Measurements from ENCODE around the gene BCL7A. TPM values are rescaled to one million over a fixed set of nuclear protein-coding genes. Genes with fewer than 3 reads are reported as not detected.

BCL7A gene
- total RNA-seq, 1 experiment from 2014 or later: 0.72 TPM

DNA sequence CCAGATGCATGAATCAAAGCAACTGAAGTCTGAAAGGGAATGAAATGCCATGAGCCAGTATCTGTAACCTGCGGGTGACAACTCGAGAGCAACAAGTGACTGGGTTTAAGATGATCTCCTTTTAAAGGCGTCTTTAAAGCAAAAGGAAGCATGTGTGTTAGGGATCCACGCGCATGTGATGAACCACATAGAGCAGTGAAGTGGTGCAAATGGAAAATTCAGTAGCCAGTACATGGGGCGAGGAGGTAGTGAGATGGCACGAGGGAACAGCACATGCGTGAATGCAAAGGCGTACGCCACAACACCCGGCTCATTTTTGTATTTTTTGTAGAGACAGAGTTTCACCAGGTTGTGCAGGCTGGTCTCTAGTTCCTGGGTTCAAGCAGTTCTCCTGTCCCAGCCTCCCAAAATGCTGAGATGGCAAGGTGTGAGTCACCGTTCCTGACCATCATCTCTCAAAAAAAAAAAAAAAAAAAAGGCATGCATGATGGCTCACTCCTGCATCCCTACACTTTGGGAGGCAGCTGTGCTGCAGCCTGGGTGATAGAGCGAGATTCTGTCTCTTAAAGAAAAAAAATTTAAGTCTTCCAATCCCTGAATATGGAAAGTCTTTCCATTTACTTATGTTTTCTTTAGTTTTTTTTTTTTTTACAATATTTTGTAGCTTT, 24.6 kb upstream of the BCL7A start:
- DNase-seq (ENCODE audit: low read depth): no peak

DNA sequence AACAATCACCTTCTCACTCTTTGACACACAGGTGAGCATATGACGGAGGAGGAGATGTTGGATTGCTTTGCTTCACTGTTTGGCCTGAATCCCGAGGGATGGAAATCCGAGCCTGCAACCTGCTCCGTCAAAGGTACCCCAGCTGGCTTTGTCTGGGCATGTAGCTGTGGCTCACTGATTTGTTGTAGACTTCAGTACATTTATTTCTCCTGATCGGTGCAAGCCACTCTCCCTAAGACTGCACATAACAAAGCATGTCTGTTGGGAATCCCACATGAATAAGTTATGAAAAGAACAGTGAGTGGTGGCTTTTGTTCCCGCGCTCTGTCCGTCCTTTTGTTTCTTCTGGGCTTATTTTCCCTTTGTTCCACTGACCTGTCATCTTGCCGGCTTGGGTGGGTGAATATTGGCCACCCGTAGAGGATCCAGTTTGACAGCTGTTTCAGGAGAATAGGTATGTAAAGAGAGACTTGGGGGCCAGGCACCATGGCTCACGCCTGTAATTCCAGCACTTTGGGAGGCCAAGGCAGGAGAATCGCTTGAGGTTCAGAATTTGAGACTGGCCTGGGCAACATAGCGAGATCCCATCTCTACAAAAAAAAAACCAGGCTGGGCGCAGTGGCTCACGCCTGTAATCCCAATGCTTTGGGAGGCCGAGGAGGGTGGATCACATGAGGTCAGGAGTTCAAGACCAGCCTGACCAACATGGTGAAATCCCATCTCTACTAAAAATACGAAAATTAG, 20.0 kb upstream of the BCL7A start:
- DNase-seq (ENCODE audit: low read depth): no peak

DNA sequence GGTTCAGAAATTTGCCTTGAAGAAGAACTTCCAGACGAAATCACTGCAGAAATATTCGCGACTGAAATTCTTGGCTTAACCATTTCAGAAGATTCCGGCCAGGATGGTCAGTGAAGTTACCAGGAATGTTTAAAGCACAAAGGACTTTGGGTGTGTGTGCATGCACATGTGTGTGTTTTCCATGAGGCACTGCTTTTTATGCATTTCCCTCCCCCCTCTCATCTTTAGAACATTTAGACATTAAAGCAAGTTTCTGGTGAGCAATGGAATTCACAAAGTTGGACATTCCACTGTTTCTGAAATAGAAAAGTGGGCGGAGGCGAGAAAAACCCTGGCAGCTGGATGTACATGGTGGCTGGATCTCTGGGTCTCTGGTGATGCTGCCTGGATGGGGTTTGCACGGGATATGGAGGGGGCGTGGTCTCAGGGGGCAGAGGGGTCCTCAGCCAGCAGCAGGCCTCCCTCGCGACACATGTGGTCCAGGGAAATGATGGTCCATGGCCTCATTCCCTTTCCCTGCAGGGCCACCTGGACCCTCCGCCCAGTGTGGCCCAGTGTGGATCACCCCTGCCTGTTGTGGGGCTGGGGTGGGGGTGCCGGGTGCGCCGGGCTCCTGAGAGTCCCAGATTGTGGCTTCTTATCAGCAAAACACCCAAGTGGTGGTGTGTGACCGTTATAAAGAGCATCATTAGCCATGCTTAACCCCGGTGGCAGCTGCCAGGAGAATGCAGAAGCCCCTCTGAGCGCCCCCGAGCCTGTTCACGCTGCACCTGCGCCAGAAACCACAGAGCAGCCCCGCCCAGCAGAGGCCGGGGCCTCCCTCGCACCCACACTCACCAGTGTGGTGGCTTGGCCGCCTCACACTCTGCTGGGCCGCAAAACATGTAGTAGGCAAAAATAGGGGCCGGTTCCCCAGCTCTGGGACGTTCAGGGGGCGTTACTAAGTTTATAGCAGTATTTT, 17.8 kb upstream of the BCL7A start:
- DNase-seq (ENCODE audit: low read depth): no peak

DNA sequence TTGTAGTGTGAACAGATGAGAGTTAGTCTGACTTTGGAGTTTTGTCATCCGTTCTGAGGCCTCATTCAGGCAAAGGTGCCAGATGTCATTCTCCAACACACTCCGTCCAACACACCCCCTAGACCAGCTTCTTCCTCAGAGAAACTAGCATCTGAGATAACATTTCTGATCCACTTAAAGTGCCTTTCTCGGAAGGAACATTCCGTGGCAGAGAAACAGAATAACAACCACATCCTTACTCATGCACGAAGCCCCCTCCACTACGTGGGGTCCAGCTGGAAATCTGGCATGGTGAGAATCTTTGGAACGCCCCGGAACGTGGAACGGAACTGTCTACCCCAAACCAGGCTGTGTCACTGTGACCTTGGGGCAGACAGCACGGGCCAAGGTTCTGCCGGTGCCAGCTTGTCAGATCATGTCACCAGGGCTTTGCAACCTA, 17.0 kb upstream of the BCL7A start:
- no peak for DNase-seq (ENCODE audit: low read depth)

DNA sequence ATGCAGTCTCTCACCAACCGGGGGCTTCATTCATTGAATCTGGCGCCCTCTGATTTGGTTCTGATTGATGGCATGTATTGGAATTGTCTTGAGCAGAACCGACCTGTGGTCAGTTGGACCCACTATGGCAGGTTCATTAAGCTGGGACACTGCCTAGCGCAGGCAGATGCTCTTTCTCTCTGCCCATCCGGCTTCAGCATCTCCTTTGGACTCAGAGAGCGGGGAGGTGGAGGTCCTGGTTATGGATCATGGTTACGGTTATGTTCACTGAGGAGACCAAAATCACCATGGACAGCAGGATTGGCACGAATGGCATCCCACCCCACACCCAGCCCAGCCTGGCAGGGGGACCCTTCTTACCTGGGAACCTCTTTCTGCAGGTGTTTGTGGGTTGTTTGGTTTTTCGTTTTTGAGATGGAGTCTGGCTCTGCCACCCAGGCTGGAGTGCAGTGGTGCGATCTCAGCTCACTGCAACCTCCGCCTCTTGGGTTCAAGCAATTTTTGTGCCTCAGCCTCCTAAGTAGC, 16.4 kb upstream of the BCL7A start:
- DNase-seq (ENCODE audit: low read depth): no peak

DNA sequence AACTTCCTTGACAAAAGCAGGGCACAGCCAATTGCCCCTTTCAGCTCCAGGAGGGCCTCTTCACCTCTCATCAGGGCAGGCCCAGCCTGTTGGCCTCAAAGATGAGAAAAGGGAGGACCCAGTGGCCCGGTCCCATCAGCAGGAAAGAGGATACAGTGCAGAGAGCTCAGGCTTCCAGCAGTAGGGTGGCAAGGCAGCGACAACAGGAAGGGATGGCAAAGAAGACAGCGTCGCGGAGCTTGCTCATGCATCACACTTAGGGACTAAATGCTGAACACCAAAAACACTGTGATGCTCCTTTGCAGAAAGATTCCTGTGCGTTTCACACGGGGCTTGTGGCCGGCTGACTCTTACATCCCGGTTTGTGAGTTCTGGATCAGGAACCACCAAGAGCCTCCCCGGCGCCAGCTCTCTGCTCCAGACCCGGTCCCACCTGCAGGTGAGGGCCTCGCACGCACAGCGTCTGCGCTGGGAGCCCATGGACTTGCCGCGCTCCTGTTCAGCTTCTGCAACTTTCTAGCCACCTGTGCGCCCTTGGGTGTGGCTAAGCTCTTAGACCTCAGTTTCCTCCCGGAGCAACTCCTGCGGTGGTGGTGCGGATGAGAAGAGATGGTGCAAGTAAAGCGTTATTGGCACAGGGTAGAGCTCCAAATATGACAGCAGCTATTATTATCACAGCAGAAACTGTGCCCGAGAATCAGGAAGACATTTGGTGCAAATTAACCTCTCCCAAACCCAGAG, 15.3 kb upstream of the BCL7A start:
- DNase-seq (ENCODE audit: low read depth): no peak

DNA sequence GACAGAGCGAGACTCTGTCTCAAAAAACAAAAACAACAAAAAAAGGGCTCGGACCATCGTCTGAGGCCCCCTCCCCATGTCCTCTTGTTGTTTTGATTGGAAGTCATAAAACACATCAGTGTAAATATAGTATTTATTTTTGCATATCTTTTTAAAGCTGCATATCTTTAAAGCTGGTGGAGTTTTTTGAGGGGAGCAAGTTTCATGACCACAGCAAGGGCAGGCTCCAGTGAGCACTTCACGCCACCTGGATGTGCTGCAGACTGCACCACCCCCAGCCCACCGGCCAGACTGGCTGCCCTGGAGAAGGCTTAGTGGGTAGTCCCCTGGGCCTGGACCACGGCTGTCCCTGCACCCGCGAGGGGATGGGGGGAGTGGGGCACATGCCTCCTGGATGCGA, 11.9 kb upstream of the BCL7A start:
- DNase-seq (ENCODE audit: low read depth): no peak

DNA sequence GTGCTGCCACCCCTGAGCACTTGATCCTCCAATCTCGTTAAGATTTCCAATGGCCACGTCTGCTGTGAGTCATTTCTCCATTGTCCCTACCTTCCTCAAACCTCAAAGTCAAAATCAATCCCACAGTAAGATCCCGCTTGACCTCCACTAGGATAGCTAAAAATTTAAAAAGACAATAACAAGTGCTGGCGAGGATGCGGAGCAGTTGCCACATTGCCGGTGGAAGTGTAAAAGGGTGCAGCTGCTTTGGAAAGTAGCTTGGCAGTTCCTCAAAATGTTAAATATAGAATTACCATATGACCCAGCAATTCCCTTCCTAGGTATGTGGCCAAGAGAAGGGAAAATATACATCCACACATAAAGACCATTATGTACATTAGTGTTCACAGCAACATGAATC, 9.5 kb upstream of the BCL7A start:
- DNase-seq (ENCODE audit: low read depth): no peak

DNA sequence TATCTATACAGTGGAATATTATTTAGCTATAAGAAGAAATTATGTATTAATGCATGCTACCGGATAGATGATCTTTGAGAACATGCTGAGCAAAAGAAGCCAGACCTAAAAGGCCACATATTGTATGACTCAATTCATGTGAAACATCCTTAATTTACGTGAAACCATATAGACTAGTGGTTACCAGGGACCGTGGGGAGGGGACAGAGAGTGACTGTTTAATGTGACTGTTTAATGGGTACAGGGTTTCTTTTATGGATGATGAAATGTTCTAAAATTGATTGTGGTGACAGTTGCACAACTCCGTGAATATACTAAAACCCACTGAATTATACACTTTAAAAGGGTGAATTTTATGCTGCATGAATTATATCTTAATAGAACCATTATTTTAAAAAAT, 8.5 kb upstream of the BCL7A start:
- no peak for DNase-seq (ENCODE audit: low read depth)

DNA sequence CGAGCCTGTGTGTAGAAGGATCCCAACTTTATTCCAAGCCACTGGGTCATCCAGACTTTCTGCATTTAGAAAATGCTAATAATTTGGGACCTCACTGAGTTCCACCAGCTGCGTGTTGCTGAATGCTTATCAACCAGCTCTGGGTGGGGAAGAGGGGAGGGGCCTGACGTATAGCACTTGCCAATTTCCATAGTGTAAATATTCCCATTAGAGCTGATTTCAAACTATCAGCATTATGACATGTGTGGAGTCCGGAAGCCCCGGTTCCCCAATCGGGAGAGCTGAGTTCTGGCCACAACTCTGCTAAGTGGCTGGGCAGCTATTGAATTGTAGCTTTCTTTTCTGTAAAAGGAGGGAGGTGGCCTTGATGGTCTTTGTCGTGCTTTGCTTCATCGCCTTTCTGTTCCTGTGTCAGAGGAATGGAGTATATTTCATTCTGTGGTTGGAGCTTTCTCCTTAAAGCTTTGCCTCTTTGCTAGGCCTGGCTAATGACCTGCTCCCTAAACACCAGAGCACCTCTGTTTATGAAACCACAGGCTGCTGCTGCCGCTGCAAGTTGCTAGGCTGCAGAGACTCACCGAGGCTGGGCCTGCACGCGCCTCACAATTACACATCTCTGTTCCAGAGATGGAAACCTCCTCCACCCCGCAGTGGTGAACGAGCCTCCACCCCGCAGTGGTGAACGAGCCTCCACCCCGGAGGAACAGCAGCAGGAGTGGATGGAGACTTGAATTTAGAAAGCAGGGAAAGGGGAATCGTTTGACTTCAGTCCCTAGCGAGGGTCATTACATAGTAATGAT, 7.7 kb upstream of the BCL7A start:
- no peak for DNase-seq (ENCODE audit: low read depth)

DNA sequence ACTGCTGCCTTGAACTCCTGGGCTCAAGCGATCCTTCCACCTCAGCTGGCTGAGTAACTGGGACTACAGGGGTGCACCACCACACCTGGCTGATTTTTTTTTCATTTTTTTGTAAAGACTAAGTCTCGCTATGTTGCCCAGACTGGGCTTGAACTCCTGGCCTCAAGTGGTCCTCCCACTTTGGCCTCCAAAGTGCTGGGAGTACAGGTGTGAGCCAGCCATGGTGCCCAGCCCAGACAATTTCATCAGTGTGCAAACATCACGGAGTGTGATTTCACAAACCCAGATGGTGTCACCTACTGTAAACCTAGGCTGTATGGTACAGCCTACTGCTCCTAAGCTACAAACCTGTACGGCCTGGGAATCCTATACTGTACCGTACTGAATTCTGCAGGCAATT, 6.9 kb upstream of the BCL7A start:
- DNase-seq (ENCODE audit: low read depth): no peak

DNA sequence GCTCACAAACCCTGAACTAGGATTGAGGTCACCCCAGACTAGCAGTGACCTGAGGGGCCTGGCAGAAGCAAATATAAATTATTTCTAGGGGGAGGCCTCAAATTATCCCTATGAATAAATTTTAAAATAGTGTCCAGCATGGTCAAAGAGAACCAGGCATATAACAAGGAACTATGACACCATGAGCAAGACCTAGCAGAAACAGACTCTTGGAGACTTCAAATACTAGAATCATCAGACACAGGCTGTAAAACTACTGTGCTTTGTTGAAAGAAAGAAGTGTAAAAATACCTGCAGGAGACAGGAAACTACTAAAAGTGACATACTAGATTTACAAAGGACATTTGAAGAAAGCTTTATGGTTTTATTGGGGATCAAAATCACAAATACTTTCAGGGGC, 3.2 kb upstream of the BCL7A start:
- no peak for DNase-seq (ENCODE audit: low read depth)

DNA sequence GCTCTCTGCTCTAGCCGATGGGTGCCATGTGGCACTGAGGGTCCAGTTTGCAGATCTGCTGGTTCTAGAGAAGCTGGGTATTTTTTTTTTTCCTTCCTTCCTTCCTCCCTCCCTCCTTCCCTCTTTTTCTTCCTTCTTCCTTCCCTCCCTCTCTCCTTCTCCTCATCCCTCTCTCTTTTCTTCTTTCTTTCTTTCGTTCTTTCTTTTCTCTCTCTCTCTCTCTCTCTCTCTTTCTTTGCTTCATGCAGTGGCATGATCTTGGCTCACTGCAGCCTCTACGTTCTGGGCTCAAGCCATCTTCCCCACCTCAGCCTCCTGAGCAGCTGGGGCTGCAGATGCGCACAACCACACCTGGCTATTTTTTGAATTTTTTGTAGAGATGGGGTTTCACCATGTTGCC, 2.7 kb upstream of the BCL7A start:
- DNase-seq (ENCODE audit: low read depth): no peak

DNA sequence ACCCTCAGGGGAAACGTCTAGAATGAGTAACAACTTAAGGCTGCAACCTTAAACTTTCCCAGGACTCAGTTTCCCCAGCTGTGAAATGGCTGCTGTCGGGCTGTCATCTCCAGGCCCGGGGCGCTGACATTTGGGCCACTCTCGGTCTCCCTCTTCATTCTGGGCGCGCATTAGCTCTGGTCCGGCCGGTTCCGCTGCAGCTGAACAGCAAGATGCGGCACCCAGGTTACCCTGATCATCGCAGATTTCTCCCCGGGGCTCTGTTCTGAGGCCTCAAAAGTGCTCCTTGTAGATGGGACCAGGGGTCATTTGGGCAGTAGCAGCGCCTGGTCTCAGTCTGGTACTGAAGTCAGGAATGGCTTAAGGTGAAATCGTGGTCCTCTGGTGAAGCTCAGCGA, 890 bp upstream of the BCL7A start:
- no peak for DNase-seq (ENCODE audit: low read depth)

DNA sequence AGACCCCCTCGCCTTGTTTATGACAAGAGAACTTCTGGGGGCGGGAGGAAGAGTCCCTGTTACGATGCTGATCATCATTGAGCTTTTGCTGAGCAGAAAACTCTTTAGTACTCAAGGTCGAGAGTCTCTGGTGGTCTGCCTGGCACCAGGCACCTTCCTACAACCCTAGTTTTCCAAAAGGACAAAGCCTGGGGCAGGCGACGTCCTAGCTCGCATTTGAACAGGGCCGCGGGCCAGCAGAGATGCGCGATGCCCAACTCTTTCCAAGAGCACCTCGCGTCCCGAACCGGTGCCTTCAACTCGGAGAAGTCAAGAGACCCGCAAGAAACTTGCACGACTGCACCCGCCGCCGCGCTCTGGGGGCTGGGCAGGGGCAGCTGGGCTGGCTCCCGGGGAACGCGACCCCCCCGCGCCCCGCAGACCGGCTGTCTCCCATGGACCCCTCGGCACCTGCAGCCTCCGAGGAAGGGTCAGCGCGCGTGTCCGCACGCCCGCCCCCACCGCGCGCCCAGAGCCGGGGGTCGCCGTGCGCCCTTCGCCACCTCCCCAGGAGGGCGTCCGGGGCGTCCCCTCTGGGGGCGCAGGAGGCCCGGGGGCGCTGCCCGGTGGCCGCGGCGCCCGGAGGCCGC, 377 bp upstream of the BCL7A start:
- DNase-seq (ENCODE audit: low read depth): no peak

DNA sequence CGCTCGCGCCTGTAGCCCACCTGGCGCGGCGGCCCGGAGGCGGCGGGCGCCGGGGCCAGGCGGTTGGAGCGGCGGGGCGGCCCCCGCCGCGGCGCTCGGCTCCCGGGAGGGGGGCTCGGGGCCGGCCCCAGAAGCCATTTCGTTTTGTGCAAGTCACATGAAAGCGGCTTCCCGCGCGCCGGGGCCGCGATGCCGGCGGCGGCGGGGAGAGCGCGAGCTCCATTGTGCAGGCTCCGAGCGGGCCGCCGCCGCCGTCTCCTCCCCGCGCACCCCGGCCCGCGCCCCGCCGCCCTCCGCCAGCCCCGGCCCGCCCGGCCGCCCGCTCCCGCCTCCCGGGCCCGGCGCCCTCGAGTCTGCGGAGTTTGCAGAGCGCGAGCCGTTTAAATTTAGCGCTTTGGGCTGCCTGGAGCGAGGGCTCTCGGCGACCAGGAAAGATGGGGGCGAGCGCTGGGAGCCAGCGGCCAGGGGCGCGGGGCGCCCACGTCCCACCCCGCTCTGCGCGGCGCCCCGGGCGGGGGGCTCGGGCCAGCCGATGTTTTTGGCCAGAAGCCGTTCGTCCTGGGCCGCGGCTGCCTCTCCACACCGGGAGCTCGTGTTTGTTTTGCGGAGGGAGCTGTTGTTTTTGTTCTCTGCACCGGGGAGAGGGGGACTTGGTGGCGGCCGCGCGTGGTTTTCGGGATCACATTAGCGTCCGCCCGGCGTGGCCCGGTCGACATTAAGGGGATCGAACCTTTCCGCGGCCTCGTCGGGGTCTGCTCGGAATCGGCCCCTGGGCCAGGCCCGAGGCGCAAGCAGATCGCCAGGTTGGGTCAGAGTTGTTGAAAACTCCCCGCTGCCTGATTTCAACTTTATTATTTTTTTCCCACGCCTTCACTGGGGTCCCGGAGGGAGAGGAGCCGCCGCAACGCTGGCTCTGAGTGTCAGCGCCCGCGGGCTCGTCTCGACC, 982 bp downstream of the BCL7A start:
- DNase-seq (ENCODE audit: low read depth): no peak

DNA sequence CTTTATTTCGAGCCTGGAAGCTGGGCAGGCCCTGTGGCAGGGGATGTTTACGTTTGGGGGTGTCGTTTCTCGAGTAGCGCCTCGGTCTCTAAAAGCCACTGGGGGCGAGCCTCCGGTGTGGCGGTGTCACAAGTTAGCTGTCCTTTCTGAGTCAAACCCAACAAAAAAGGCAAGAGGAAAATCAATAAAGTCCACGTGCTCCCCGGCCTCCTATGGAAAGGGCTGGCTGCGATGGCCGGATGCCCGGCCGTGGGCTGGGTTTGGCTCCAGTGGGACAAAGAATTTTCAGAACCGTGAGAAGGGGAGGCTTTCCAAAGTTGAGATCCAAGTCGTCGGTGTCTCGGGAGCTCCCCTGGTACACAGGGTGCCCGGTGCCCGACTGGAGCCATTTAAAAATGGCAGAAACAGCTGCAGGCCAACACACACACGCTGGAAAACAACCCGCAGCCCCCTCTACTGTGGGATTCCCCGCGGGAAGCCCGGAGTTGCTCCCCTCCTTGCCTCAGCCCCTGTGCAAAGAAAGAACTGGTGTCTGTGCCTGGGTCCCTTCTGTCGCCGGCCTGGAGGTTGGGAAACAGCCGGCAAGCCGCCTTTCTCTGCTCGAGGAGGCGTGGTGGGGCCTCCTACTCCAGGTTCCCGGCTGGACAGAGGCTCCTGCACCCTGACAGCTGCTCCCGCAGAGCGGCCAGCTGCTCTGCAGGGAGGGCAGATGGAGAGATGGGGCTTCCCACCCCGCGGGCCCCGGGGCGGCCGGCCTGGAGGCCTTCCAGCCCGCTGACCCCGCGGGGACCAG, 1.9 kb downstream of the BCL7A start:
- peak; percentile 33 for DNase-seq (ENCODE audit: low read depth)

DNA sequence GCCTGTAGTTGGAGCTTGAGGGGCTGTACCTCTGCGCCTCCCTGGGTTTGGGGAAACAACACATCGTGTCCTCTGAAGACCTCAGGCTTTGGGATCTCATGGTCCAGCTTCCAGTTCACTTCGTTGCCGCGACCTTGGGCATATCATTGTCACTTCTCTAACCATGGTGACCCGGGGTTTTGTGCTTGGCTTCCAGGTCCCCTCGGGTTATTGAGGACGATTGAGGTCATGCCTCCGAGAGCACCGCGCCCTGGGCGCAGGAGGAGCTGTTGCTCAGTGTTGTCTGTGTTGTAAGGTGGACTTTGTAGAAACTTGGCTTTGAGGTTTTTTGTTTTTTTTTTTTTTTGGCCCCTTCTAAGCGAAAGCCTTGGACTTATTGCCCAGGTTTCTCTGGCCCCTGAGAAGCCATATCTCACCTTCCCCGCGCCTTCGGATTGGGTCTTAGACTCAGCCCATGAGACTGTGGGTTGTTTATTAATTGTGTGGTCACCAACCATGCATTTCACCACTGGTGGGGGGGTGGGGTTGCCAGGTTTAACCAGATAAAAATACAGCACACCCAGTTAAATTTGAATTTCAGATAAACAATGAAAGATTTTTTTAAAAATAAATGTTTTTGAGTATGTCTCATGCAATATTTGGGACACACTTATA, 2.6 kb downstream of the BCL7A start:
- DNase-seq (ENCODE audit: low read depth): no peak
